Ramos (cell line): Measurements from ENCODE around the gene WWP2.

ENCODE experiments used
- in situ Hi-C: fragments of 300-500 bp; cut with MboI; formaldehyde crosslinking; loops from one replicate; pipeline ENCODE4 v1.14.3; 2022; ENCODE audit warnings: low sequenced_read_pairs; ENCODE audit not compliant: unreplicated experiment

WWP2 gene

GRCh38 chr16:69917311-69917710 is 155.2 kb downstream of the WWP2 start:
- in situ Hi-C loops, result no loop called here

DNA sequence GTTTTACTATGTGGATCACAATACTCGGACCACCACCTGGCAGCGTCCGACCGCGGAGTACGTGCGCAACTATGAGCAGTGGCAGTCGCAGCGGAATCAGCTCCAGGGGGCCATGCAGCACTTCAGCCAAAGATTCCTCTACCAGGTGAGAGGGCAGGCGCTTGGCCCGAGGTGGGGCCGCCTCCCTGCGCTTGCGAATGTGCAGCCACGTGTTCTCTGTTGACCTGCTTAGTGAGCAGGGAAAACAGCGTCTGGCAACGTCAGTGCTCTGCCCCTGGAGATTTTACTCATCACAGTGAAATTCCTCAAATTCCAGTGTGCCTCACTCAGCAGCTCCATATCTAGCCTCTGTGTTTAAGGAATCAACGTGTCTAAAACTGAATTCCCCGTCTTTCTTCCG is 155.6 kb downstream of the WWP2 start:
- in situ Hi-C loops, result no loop called here

DNA sequence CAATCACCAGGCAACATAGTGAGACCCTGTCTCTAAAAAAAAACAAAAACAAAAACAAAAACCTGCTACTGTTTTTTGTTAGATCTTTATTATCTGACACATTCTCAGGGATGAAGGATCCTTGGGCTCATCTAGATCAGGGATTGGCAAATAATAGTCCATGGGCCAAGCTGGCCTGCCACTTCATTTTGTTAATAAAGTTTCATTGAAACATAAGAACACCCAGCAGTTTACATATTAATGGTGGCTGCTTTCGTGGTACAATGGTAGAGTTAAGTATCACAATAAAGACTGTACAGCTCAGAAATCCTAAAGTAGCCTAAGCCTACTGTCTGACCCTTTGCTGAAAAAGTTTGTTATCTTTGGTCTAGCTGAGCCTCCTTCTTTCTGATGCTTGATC is 156.1 kb downstream of the WWP2 start:
- in situ Hi-C loops, result no loop called here

DNA sequence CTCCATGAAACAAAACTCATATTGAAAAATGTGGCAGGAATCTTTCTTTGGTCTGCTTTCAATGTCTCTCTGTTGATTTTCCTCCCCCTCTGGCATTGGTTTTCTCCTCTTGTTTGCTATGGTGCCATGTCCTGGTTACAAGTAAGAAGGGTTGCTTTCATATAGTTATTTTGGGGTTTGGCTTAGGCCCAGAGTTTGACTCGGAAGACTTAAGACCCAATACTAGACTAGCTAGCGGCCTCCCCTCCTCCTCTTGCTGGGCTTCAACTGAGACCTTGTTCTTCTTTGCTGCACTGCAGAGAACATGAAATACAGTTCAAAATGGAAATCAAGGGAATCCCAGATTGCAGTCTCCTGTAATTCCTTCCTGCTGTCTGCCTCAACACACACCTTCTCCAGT is 159.0 kb downstream of the WWP2 start:
- in situ Hi-C loops, result no loop called here

- in situ Hi-C loops, result no loop called here
These were observed 160.1 kb downstream of the WWP2 start for GRCh38 chr16:69922200-69922599.

GRCh38 chr16:69924041-69924775 is 162.1 kb downstream of the WWP2 start:
- in situ Hi-C loops, result no loop called here

GRCh38 chr16:69924777-69925191 is 162.7 kb downstream of the WWP2 start:
- in situ Hi-C loops, result no loop called here

GRCh38 chr16:69925311-69925710 is 163.2 kb downstream of the WWP2 start:
- in situ Hi-C loops, result no loop called here

- in situ Hi-C loops, result no loop called here
These were observed 164.1 kb downstream of the WWP2 start for GRCh38 chr16:69926241-69926640.

DNA sequence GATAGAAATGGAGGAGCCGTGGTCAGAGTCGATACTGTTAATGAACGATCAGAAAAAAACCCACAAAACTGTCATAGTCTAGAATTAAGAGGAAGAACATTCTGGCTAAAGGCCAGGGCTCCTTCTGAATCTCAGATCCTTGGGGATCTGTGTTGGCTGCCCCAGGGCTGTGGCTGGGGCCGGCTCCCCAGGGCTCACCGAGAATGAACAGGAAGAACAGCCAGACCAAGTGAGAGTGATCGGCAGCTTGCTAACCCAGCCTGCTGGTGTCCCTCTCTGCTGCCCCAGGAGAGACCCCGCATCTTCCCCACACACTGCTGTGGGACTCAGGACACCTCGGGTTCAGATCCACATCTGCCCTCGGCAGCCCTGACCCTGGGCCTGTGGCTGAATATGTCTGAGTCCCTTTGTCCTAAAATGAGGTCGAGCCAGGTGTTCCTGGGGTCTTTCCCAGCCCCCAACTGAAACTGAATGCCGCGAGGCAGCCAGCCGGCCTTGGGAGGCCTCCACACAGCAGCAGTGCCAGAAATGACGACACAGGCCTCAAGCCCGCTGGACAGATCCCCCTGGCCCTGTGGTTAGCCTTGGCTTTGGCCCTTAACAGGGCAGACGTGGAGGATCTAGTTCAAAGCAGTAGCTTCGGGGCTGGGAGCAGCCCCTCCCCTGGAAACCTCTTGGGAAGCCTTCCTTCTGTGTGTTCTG is 165.1 kb downstream of the WWP2 start:
- in situ Hi-C loops, result no loop called here

DNA sequence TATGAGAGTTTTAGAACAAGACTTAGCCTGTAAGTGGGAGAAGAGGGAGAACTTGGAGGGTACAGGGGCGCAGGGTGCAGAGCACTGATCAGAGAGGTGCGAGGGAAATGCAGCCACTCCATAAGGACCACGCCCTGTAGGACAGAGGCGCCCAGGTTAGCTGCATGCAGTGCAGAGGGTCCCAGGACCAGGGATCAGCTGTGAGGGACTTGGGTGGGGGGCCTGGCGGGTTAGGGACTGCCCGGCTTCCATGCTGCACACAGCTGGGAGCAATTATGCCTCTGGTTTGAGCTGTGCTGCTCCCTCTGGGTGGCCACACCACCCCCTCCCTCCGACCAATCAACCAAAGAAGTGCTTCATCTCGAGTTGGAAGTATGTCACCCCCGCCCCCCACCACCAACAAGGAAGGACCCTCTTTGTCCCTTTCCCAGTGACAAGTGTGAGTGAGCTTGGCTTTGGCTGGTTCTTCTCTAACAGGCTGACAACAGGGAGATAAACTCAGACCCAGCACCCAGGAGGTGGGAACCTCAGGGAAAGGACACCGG is 166.8 kb downstream of the WWP2 start:
- in situ Hi-C loops, result no loop called here

GRCh38 chr16:69929480-69929879 is 167.3 kb downstream of the WWP2 start:
- in situ Hi-C loops, result no loop called here

- in situ Hi-C loops, result loop anchor here (10.0 kb wide), 1 partner anchor 215 kb away; no protein-coding TSS in a partner anchor
These were observed 168.1 kb downstream of the WWP2 start for GRCh38 chr16:69930117-69930776.

DNA sequence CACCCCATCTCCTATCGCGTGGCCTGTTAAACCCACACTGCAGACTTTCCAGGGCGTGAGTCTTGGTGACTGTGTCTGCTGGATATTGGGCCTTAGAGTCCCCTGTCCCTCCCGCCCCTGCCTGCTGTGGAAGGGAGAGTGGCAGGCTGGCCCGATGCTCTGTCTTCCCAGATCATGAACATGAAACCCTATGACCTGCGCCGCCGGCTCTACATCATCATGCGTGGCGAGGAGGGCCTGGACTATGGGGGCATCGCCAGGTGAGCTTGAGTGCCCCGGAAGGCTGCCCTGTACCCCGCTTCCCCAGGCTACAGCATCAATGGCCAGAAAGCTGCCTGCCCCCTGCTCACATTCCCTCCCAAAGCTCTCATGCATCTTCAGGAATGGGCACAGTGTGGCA is 169.5 kb downstream of the WWP2 start:
- in situ Hi-C loops, result loop anchor here (10.0 kb wide), 1 partner anchor 217 kb away; no protein-coding TSS in a partner anchor

DNA sequence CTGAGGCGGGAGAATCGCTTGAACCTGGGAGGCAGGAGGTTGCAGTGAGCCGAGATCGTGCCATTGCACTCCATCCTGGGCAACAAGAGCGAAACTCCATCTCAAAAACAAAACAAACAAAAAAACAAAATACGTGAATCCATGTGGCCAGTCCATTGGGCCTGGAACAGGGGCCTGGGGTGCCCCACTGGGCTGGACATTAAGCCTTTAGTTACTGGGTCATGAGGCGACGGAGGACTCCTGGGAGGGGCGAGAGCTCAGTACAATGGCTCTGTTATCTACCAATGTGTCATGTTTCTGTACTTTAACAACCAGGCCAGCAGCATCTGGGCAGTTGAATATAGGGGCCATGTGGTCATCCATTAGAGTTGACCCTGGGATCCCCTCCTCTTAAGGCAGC is 170.1 kb downstream of the WWP2 start:
- in situ Hi-C loops, result loop anchor here (10.0 kb wide), 1 partner anchor 217 kb away; no protein-coding TSS in a partner anchor

DNA sequence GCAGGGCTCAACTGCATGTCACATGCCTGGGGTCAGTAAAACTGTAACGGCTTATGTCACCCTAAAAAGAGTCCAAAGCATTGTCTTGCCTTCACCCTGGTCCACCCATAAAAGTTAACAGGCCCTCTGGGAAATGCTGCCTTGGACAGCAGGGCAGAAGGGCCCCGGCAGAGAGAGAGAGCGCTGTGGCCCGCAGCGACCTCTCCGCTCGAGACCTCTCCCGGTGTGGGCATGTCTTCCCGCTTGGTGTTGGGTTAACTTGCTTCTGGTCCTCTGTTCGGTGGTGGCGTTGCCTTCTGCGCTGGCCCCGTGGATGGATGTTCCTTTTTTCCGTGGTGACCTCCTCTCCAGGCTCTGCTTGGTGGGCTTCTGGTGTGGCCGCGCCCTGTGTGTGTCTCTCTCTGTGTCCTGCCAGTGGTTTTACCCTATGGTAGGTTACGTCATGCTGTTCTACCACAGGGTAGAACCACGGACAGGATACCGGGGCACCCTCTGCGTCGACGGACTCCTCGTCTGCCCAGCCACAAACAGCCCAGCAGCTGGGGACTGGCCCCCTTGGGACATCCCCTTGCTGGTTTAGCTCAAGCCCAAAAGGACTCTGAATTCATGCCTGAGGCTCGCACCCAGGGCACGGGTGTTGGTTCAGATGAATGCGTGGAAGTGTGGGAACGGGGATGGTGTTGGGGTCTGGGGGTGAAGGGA is 170.7 kb downstream of the WWP2 start:
- in situ Hi-C loops, result loop anchor here (10.0 kb wide), 1 partner anchor 218 kb away; no protein-coding TSS in a partner anchor

DNA sequence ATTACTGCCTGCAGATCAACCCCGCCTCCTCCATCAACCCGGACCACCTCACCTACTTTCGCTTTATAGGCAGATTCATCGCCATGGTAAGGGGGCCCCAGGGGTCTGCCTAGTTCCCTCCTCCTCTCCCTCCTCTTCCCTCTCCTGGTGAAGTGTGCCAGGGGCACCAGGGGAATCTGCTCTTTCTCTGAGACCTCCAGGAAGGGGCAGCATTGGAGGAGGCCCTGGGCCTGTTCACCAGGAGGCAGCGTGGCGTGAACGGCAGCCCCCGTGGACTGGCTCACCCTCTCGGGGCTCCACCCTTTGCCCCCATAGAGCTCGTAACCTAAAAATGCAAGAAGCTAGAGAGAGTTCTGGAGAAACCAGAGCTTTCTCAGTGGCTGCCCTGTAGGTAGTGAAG is 171.9 kb downstream of the WWP2 start:
- in situ Hi-C loops, result loop anchor here (10.0 kb wide), 1 partner anchor 219 kb away; no protein-coding TSS in a partner anchor

DNA sequence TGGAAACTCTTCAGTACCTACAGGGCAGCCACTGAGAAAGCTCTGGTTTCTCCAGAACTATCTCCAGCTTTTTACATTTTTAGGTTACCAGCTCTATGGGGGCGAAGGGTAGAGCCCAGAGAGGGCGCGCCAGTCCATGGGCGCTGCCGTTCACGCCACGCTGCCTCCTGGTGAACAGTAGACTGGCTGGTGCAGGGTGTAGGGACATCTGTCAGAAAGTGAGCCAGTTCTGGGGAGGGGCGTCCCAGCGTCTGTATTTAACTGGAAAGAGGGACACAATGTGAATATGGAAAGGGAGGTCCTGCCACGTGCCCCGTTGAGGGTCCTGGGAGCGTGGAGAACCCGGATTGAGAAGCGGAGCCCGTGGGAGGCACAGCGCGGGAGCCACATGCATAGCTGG is 172.6 kb downstream of the WWP2 start:
- in situ Hi-C loops, result loop anchor here (10.0 kb wide), 1 partner anchor 220 kb away; no protein-coding TSS in a partner anchor

GRCh38 chr16:69935278-69935711 is 173.2 kb downstream of the WWP2 start:
- in situ Hi-C loops, result loop anchor here (10.0 kb wide), 1 partner anchor 220 kb away; no protein-coding TSS in a partner anchor

DNA sequence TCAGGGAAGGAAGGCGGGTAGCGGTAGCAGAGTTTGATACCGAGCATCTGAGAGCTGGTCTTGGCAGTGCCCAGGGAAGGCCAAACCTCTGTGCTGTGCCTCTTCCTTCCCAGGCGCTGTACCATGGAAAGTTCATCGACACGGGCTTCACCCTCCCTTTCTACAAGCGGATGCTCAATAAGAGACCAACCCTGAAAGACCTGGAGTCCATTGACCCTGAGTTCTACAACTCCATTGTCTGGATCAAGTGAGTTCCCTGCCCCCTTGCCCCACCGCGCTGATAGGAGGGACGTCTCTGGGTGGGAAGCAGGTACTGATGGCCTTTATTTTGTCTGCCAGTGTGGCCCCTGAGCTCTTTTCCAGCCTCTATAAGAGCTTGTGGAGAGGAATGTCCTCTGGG is 173.6 kb downstream of the WWP2 start:
- in situ Hi-C loops, result loop anchor here (10.0 kb wide), 1 partner anchor 221 kb away; no protein-coding TSS in a partner anchor
